RWPE1 (cell line): Measurements from ENCODE around the gene DAPK2.

Experiments
- CTCF ChIA-PET: fragments of 350-600 bp; sonication (Branson Sonifier 250); formaldehyde crosslinking; extraction: SDS; loops from one replicate; lab custom pipeline; 2021; lab: Yijun Ruan, JAX
- POLR2A ChIA-PET: fragments of 400-600 bp; formaldehyde crosslinking; extraction: SDS; loops from one replicate; lab custom pipeline; 2020; ENCODE audit warnings: antibody characterized with exemption; ENCODE audit not compliant: low non-redundant PET; lab: Yijun Ruan, JAX
- DNase-seq: peaks from one replicate; pipeline ENCODE4 v3.0.0; 2012; ENCODE audit warnings: low spot score
- H3K27ac ChIP-seq: fragments of 450-650 bp; 2 replicates; pipeline ENCODE4 v1.5.1; 2017
- TF ChIP-seq, protein P1 (sequence below): fragments of 450-650 bp; conservative IDR thresholded peaks from 2 replicates; pipeline ENCODE4 v1.5.1; 2017; ENCODE audit warnings: low read depth, mild to moderate bottlenecking

DAPK2 gene

DNA sequence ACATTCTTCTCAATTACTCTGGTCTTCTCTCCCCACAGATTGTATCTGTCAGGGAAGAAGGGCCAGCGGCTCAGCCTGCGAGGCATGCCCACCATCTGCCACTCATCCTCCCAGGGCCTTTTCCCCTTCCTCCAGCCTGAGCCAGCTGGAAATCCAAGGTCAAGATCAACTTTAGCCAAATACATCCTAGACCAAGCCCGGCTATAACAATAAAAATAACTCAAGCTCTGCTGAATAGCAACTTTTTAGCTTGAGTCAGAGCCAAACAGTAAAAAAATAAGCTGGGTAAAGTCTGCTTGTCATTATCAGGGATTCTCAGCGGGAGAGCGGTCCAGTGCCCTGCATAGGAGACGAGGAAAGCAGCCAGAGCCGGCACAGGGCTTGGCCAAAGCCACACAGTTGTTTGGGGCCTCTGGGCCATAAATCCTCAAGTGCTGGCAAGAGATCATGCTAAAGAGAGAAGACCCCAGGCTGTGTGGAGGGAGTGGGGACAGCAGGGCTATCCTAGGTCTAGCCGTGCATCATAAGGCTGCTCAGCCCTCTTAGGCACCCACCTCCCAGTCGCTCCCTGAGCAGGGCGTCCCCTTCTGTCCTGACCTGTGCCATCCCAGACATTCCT lies 136.4 kb downstream of the DAPK2 start:
- no peak for DNase-seq
- ChIA-PET POLR2A (no interaction called here), CTCF (interaction anchor here (0.7 kb wide), 1 partner anchor 313 kb away, joined by 3 read pairs; no protein-coding TSS in a partner anchor)
- H3K27ac ChIP-seq = peak overlapping the region; percentile 67
- TF ChIP-seq, protein P1, sequence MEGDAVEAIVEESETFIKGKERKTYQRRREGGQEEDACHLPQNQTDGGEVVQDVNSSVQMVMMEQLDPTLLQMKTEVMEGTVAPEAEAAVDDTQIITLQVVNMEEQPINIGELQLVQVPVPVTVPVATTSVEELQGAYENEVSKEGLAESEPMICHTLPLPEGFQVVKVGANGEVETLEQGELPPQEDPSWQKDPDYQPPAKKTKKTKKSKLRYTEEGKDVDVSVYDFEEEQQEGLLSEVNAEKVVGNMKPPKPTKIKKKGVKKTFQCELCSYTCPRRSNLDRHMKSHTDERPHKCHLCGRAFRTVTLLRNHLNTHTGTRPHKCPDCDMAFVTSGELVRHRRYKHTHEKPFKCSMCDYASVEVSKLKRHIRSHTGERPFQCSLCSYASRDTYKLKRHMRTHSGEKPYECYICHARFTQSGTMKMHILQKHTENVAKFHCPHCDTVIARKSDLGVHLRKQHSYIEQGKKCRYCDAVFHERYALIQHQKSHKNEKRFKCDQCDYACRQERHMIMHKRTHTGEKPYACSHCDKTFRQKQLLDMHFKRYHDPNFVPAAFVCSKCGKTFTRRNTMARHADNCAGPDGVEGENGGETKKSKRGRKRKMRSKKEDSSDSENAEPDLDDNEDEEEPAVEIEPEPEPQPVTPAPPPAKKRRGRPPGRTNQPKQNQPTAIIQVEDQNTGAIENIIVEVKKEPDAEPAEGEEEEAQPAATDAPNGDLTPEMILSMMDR = no peak

DNA sequence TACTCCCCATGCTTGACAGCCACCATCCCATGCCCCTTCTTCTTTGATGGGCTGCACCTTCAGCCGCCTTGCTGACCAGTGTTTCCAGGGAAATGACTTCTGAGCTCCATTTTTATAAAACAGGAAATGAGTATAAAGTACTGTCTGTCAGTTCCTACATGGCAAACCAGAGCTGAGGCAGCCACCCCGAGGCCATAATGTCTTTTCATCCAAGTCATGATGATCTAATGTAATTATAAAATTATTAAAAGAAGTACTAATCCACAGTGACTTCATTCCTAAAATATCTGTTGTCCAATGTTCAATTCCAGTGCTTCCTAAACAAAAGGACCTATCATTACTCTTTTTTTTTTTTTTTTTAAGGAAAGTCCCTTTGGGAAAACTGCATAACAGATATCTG lies 137.3 kb downstream of the DAPK2 start:
- CTCF ChIA-PET = interaction anchor here (0.8 to 1.0 kb wide), 2 partner anchors 157 to 158 kb away, joined by 4 read pairs; no protein-coding TSS in a partner anchor
- POLR2A ChIA-PET = no interaction called here
- peak; percentile 52 for DNase-seq
- TF ChIP-seq, protein P1 = no peak
- H3K27ac ChIP-seq = peak overlapping the region; percentile 67

DNA sequence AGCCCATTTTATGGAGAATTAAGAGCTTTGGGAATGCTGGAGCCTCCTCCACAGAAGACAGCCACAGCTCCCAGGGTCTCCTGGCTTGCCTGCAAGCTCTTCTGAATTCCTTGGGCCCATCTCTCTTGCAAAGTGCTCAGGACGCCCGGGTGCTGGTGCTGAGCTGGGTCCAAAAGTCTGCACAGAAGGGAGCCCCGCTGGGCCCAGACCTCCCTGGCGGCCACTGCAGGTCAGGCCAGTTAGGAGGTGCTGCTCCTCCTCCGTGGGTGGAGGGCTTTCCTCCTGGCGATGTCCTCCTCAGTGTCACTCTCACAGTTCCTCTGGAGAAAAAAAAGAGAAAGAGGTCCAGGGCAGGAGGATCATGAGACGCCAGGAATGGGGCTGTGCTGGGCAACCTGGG lies 138.0 kb downstream of the DAPK2 start:
- TF ChIP-seq, protein P1 = no peak
- CTCF ChIA-PET = interaction anchor here (0.8 to 1.0 kb wide), 2 partner anchors 156 to 159 kb away, joined by 4 read pairs; no protein-coding TSS in a partner anchor
- peak overlapping the region; percentile 55 for H3K27ac ChIP-seq
- DNase-seq = no peak
- POLR2A ChIA-PET = no interaction called here

DNA sequence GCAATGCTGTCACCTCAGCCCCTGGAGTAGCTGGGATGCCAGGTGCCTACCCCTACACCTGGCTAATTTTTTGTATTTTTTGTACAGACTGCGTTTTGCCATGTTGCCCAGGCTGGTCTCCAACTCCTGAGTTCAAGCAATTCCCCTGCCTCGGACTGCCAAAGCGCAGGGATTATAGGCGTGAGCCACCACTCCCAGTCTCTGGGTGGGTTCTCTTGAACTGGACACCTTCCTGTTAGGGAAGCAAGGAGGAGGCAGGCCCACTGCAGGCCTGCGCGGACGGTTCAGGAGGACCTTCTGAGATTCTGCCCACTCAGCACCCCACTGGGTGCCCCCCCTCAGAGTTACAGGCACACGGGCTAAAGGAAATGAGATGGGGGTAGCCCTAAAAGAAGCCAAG lies 138.8 kb downstream of the DAPK2 start:
- DNase-seq = no peak
- ChIA-PET POLR2A (no interaction called here), CTCF (no interaction called here)
- TF ChIP-seq, protein P1 = no peak
- H3K27ac ChIP-seq = no peak overlapping the region

DNA sequence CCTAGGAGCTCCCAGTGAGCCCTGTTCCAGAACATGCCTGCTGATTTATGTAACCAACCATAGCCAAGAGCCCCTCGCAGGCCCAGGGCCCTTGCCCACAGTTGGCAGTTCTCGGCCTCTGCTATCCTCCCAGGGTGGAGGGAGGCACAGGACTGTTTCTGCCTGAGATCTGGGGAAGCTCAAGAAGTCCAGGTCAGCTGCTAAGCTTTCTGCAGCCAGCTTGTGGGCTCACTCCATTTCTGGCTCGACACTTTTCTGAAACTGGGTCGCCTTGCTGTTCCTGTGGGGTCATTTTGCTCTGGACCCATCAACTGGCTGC lies 140.1 kb downstream of the DAPK2 start:
- H3K27ac ChIP-seq = no peak overlapping the region
- ChIA-PET POLR2A (interaction anchor here (0.6 kb wide), 1 partner anchor 9 kb away, joined by 3 read pairs; no protein-coding TSS in a partner anchor), CTCF (no interaction called here)
- DNase-seq = no peak
- TF ChIP-seq, protein P1 = no peak

DNA sequence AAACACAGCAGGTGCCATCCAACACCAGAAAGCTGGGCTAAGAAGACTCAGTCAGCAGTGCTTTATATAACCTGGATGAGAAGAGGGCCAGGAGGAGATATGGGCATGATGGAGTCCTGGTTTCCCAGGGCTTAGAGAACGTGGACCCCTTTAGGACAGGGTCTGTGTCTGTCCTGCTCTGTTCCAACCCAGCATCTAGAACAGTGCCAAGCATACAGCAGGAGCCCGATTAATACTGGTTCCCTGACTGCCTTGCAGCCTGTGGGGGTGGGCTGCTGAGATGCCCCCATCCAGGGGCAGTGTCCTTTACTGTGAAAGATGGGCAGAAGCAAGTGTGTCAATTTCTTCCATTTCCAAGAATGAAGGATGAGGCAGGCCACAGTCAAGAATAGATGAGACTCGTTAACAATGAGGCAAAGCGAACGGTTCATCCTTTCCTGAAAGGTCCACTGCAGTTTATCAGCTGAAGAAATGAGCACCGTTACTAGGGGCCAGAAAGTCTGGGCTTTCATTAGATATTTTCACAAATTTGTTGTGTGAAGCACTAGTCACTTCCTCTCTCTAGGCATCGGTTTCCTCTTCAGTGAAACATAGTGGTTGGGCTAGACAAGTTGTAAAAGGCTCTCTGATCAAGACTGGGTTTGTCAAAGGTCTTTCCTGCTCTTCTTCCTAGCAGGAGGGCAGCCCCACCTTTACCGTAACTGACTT lies 140.6 kb downstream of the DAPK2 start:
- ChIA-PET POLR2A (no interaction called here), CTCF (no interaction called here)
- TF ChIP-seq, protein P1 = no peak
- DNase-seq = no peak
- no peak overlapping the region for H3K27ac ChIP-seq
